ENCODE measurements around the gene TRAPPC3. TPM values are rescaled to one million over a fixed set of nuclear protein-coding genes. Genes with fewer than 3 reads are reported as not detected.

Gene TRAPPC3
- total RNA-seq, 1 experiment from 2014 or later: 86.6 TPM

DNA sequence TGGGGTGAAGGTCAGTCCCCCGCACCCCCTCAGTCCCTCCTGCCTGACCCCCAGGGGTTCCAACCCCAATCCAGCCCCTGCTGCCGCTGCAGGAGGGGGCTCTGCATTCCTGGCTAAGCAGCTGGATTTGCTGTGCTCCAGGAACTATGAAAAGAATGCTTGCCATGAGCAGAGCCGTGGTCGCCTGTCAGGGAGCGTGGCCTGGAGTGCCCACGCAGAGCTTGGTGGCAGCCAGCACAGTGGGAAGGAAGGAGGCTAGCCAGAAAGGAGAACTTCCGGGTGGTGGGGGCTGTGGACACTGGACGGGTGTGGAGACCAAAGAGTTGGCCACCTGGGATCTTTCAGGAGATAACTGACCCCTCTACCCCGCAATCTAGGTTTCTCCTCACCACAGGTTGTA is 29.8 kb downstream of the TRAPPC3 start:
- DNase-seq (ENCODE audit: low spot score): no peak
- H3K36me3 ChIP-seq (ENCODE audit: insufficient read depth, low read length, poor library complexity, severe bottlenecking): no peaks in the 10 kb centered on the region
- H3K4me3 ChIP-seq (ENCODE audit: low read depth, low read length, poor library complexity, severe bottlenecking): no peak overlapping the region
- no peaks in the 10 kb centered on the region for H3K4me1 ChIP-seq (ENCODE audit: insufficient read depth, low read length, poor library complexity, severe bottlenecking)
- ChIA-PET POLR2A (ENCODE audit: low non-redundant PET) (no interaction called here), CTCF (no interaction called here)
- no peak for TF ChIP-seq EZH2 (IDR thresholded peaks at IDR 0.05; ENCODE audit: borderline replicate concordance, low read depth, low read length, poor library complexity, severe bottlenecking)
- intact Hi-C loops (cut with micrococcal nuclease; ENCODE audit: unreplicated experiment): no loop called here
- H3K27me3 ChIP-seq (replicated peaks; ENCODE audit: insufficient read depth, low read depth, low read length, poor library complexity): peaks cover 6% of the 10 kb centered on the region
- BruUV-seq (replicated peaks): no TSS peak
- H3K27ac ChIP-seq (ENCODE audit: low read depth, low read length, poor library complexity, severe bottlenecking): no peak overlapping the region
- H3K9me3 ChIP-seq (ENCODE audit: low read depth, low read length, poor library complexity, severe bottlenecking): no peaks in the 10 kb centered on the region

DNA sequence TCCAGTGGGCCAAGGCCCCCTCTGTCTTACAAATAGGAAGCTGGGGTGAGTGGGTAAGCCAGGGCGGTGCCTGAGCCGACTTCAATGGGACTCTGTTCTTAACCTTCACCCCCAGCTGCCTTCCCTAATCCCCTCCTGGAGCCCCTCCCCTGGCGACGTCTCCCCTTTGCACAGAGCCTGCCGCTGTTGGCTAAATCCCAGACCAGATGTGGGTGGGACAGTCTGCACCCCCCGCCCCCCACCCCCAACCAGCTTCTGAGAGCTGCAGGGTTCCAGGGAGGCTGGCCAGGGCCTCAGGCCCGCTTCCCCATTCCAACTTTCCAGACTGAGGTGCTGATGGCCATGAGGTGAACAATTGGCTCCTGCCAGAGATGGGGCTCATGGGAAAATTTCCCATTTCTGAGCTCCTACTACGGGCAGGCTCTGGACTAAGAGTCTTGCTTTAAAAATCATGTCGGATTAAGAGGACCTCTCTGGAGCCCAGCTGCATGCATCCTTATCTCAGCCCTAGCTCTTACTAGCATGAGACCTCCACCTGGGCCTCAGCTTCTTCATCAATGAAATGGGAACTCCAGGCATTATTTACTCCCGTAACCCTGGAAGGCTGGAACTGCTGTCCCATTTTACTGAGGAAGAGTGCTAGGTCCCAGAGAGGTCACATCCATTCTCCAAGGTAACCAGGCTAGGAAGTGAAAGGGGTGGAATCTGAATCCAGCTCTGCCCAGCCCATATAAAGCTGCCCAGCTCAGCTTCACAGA is 30.7 kb downstream of the TRAPPC3 start:
- BruUV-seq (replicated peaks): no TSS peak
- no peaks in the 10 kb centered on the region for H3K9me3 ChIP-seq (ENCODE audit: low read depth, low read length, poor library complexity, severe bottlenecking)
- TF ChIP-seq EZH2 (IDR thresholded peaks at IDR 0.05; ENCODE audit: borderline replicate concordance, low read depth, low read length, poor library complexity, severe bottlenecking): no peak
- TF ChIP-seq, protein P1, sequence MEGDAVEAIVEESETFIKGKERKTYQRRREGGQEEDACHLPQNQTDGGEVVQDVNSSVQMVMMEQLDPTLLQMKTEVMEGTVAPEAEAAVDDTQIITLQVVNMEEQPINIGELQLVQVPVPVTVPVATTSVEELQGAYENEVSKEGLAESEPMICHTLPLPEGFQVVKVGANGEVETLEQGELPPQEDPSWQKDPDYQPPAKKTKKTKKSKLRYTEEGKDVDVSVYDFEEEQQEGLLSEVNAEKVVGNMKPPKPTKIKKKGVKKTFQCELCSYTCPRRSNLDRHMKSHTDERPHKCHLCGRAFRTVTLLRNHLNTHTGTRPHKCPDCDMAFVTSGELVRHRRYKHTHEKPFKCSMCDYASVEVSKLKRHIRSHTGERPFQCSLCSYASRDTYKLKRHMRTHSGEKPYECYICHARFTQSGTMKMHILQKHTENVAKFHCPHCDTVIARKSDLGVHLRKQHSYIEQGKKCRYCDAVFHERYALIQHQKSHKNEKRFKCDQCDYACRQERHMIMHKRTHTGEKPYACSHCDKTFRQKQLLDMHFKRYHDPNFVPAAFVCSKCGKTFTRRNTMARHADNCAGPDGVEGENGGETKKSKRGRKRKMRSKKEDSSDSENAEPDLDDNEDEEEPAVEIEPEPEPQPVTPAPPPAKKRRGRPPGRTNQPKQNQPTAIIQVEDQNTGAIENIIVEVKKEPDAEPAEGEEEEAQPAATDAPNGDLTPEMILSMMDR (conservative IDR thresholded peaks at IDR 0.05; ENCODE audit: low read depth, low read length): no peak
- no peak overlapping the region for H3K27ac ChIP-seq (ENCODE audit: low read depth, low read length, poor library complexity, severe bottlenecking)
- CTCF ChIA-PET: interaction anchor here (0.7 kb wide), 1 partner anchor 17 kb away, joined by 3 read pairs; no protein-coding TSS in a partner anchor
- H3K4me1 ChIP-seq (ENCODE audit: insufficient read depth, low read length, poor library complexity, severe bottlenecking): no peaks in the 10 kb centered on the region
- POLR2A ChIA-PET (ENCODE audit: low non-redundant PET): no interaction called here
- no peak overlapping the region for H3K4me3 ChIP-seq (ENCODE audit: low read depth, low read length, poor library complexity, severe bottlenecking)
- H3K36me3 ChIP-seq (ENCODE audit: insufficient read depth, low read length, poor library complexity, severe bottlenecking): no peaks in the 10 kb centered on the region
- intact Hi-C loops (cut with micrococcal nuclease; ENCODE audit: unreplicated experiment): no loop called here
- no peaks in the 10 kb centered on the region for H3K27me3 ChIP-seq (replicated peaks; ENCODE audit: insufficient read depth, low read depth, low read length, poor library complexity)
- no peak for DNase-seq (ENCODE audit: low spot score)

DNA sequence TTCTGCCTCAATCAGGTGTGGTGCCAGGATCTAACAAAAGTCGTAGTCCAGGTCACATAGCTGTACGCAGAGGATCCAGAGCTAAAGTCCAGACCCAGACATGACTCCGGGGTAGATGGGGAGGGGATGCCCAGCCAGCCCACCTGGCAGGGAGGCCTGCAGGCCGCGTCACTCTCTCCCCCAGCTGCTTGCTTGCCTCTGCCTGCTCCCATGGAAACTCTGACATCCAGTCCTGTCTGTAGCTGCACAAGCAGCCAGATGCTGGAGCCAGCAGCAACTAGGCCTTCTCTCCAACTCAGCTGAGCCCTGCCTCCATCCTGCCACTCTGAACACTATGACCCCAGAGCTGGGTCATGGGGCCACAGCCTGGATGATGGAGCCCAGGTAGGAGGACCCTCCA is 32.4 kb downstream of the TRAPPC3 start:
- Histone ChIP-seq H3K4me3 (ENCODE audit: low read depth, low read length, poor library complexity, severe bottlenecking) (no peak overlapping the region), H3K4me1 (ENCODE audit: insufficient read depth, low read length, poor library complexity, severe bottlenecking) (no peaks in the 10 kb centered on the region), H3K36me3 (ENCODE audit: insufficient read depth, low read length, poor library complexity, severe bottlenecking) (no peaks in the 10 kb centered on the region), H3K27me3 (replicated peaks; ENCODE audit: insufficient read depth, low read depth, low read length, poor library complexity) (no peaks in the 10 kb centered on the region), H3K9me3 (ENCODE audit: low read depth, low read length, poor library complexity, severe bottlenecking) (no peaks in the 10 kb centered on the region), H3K27ac (ENCODE audit: low read depth, low read length, poor library complexity, severe bottlenecking) (no peak overlapping the region)
- TF ChIP-seq, protein P1 (conservative IDR thresholded peaks at IDR 0.05; ENCODE audit: low read depth, low read length): no peak
- TF ChIP-seq EZH2 (IDR thresholded peaks at IDR 0.05; ENCODE audit: borderline replicate concordance, low read depth, low read length, poor library complexity, severe bottlenecking): no peak
- POLR2A ChIA-PET (ENCODE audit: low non-redundant PET): no interaction called here
- no TSS peak for BruUV-seq (replicated peaks)
- DNase-seq (ENCODE audit: low spot score): no peak
- CTCF ChIA-PET: interaction anchor here (0.5 kb wide), 1 partner anchor 47 kb away, joined by 11 read pairs; no protein-coding TSS in a partner anchor
- intact Hi-C loops (cut with micrococcal nuclease; ENCODE audit: unreplicated experiment): no loop called here
